A673 (cell line): ENCODE results near the gene SUSD1.

Experiments
- CTCF ChIP-seq: fragments of 300-800, 200-600 bp; sonication (generic); conservative IDR thresholded peaks from 2 replicates; pipeline ENCODE4 v1.5.1; 2017; ENCODE audit warnings: low read depth, mild to moderate bottlenecking, antibody characterized with exemption, low read length, moderate library complexity, mixed read lengths
- EZH2 ChIP-seq: fragments of 200-600 bp; sonication (generic); IDR thresholded peaks from 2 replicates; pipeline ENCODE4 v1.6.1; 2017; ENCODE audit warnings: borderline replicate concordance, low read depth, mild to moderate bottlenecking, mixed read lengths, antibody characterized with exemption, low read length; ENCODE audit not compliant: poor library complexity, severe bottlenecking

GRCh38 chr9:112084907-112085306 is 90.2 kb downstream of the SUSD1 start:
- TF ChIP-seq EZH2 = no peak
- TF ChIP-seq CTCF = no peak
